Ammon's horn (tissue), 1 donor: ENCODE data around the gene GUCY1A1.

Experiments used
- DNase-seq: peaks from one replicate; pipeline ENCODE4 v3.0.0-alpha.2; 2016; ENCODE audit warnings: low spot score

GUCY1A1 gene

GRCh38 chr4:155777971-155778735, 111.5 kb downstream of the GUCY1A1 start:
- DNase-seq = peak; percentile 39

- no peak for DNase-seq
These were observed 114.1 kb downstream of the GUCY1A1 start for GRCh38 chr4:155780775-155781174.

- no peak for DNase-seq
These were observed 114.7 kb downstream of the GUCY1A1 start for GRCh38 chr4:155781249-155781831.
